GM23338 (cell line): ENCODE results near the gene SEMA3E. TPM values are rescaled to one million over a fixed set of nuclear protein-coding genes. Genes with fewer than 3 reads are reported as not detected.

Source experiments
- ATAC-seq: fragments of 200-7000 bp; cut with Tn5 transposase; 3 replicates; pipeline ENCODE4 v1.9.1; 2020
- DNase-seq: peaks from one replicate; pipeline ENCODE4 v3.0.0-alpha.2; 2015; ENCODE audit warnings: low spot score
- H2AFZ ChIP-seq: fragments of 200-600 bp; sonication (generic); 2 replicates; pipeline ENCODE4 v1.8.0; 2016; ENCODE audit warnings: antibody characterized with exemption, mild to moderate bottlenecking, moderate library complexity
- H3F3A ChIP-seq: fragments of 200-600 bp; sonication (generic); replicated peaks from 2 replicates; pipeline ENCODE4 v1.8.0; 2017; ENCODE audit warnings: antibody characterized with exemption, mixed run types, low read depth
- H3K27ac ChIP-seq: fragments of 200-600 bp; sonication (generic); 2 replicates; pipeline ENCODE4 v1.6.1; 2016; ENCODE audit warnings: low read depth
- H3K27me3 ChIP-seq: fragments of 200-600 bp; sonication (generic); 2 replicates; pipeline ENCODE4 v1.8.0; 2016; ENCODE audit warnings: mild to moderate bottlenecking, mixed run types, moderate library complexity; ENCODE audit not compliant: insufficient read depth
- H3K36me3 ChIP-seq: fragments of 200-600 bp; sonication (generic); 2 replicates; pipeline ENCODE4 v1.8.0; 2016; ENCODE audit warnings: mild to moderate bottlenecking; ENCODE audit not compliant: insufficient read depth
- H3K4me1 ChIP-seq: fragments of 200-600 bp; sonication (generic); 2 replicates; pipeline ENCODE4 v1.8.0; 2016; ENCODE audit warnings: mild to moderate bottlenecking, moderate library complexity; ENCODE audit not compliant: insufficient read depth
- H3K4me2 ChIP-seq: fragments of 200-600 bp; sonication (generic); 2 replicates; pipeline ENCODE4 v1.7.1; 2017; ENCODE audit warnings: mixed run types
- H3K4me3 ChIP-seq: fragments of 200-600 bp; sonication (generic); 2 replicates; pipeline ENCODE4 v1.6.1; 2016; ENCODE audit warnings: mixed run types
- H3K79me2 ChIP-seq: fragments of 200-600 bp; sonication (generic); replicated peaks from 2 replicates; pipeline ENCODE4 v1.8.0; 2017; ENCODE audit warnings: mild to moderate bottlenecking; ENCODE audit not compliant: insufficient read depth
- H3K9me2 ChIP-seq: fragments of 200-600 bp; sonication (generic); 2 replicates; pipeline ENCODE4 v1.8.0; 2017; ENCODE audit not compliant: insufficient read depth
- H4K20me1 ChIP-seq: fragments of 200-600 bp; sonication (generic); replicated peaks from 2 replicates; pipeline ENCODE4 v1.8.0; 2017; ENCODE audit warnings: mild to moderate bottlenecking; ENCODE audit not compliant: insufficient read depth
- H3K27ac Mint-ChIP-seq: 2 replicates; pipeline ENCODE4 v1.8.0; 2020; ENCODE audit warnings: inconsistent platforms, mild to moderate bottlenecking, moderate library complexity, mixed read lengths
- H3K27me3 Mint-ChIP-seq: 3 replicates; pipeline ENCODE4 v1.8.0; 2022; ENCODE audit warnings: low read depth, mild to moderate bottlenecking, moderate library complexity, mixed read lengths, inconsistent platforms; ENCODE audit not compliant: insufficient read depth, poor library complexity
- H3K36me3 Mint-ChIP-seq: 3 replicates; pipeline ENCODE4 v1.8.0; 2021; ENCODE audit warnings: low read depth, mild to moderate bottlenecking, inconsistent platforms, moderate library complexity, mixed read lengths
- H3K4me1 Mint-ChIP-seq: 3 replicates; pipeline ENCODE4 v1.8.0; 2020; ENCODE audit warnings: mild to moderate bottlenecking, inconsistent platforms, mixed read lengths
- H3K4me3 Mint-ChIP-seq: 3 replicates; pipeline ENCODE4 v1.8.0; 2021; ENCODE audit warnings: moderate library complexity, mild to moderate bottlenecking, inconsistent platforms, mixed read lengths
- H3K9me3 Mint-ChIP-seq: 3 replicates; pipeline ENCODE4 v1.8.0; 2020; ENCODE audit warnings: moderate library complexity, mild to moderate bottlenecking, inconsistent platforms, mixed read lengths
- CTCF ChIP-seq, 2 experiments: fragments of 200-600 bp in 1 of 2; sonication (generic) in 1 of 2; conservative IDR thresholded peaks; 2 replicates each; pipeline versions ENCODE4 v1.5.1 to v1.6.1; 2016 to 2017; ENCODE audit warnings: antibody characterized with exemption in 2 of 2, low read depth in 2 of 2, mild to moderate bottlenecking in 2 of 2, moderate library complexity in 1 of 2
- ETS1 ChIP-seq: IDR thresholded peaks from 2 replicates; pipeline ENCODE4 v1.6.1; 2016; ENCODE audit warnings: antibody characterized with exemption
- NANOG ChIP-seq: IDR thresholded peaks from 2 replicates; pipeline ENCODE4 v1.6.1; 2016; ENCODE audit warnings: antibody characterized with exemption, borderline replicate concordance
- REST ChIP-seq: IDR thresholded peaks from one replicate; pipeline ENCODE4 v1.6.1; 2018; ENCODE audit warnings: antibody characterized with exemption; ENCODE audit not compliant: unreplicated experiment
- STAT1 ChIP-seq: IDR thresholded peaks from one replicate; pipeline ENCODE4 v1.6.1; 2016; ENCODE audit warnings: antibody characterized with exemption; ENCODE audit not compliant: unreplicated experiment
- ZNF114 ChIP-seq: fragments of 250-450 bp; sonication (Bioruptor Pico); IDR thresholded peaks from 2 replicates; pipeline ENCODE4 v1.5.0; 2020; ENCODE audit warnings: mild to moderate bottlenecking, moderate library complexity
- ZNF331 ChIP-seq: fragments of 250-450 bp; sonication (Bioruptor Pico); IDR thresholded peaks from 2 replicates; pipeline ENCODE4 v1.5.0; 2020; ENCODE audit warnings: low read depth, mild to moderate bottlenecking, moderate library complexity
- ZNF462 ChIP-seq: fragments of 250-450 bp; sonication (Bioruptor Pico); IDR thresholded peaks from 2 replicates; pipeline ENCODE4 v1.5.0; 2020; ENCODE audit warnings: mild to moderate bottlenecking, moderate library complexity
- polyA plus RNA-seq: library from polyadenylated mRNA; unstranded; fragments of >200 nt; fragmentation: Nextera tagmentation; extraction: Ambion mirVana; gene quantifications from 2 replicates; pipeline ENCODE4 v1.2.1, GENCODE V29; 2016
- total RNA-seq: library from RNA; depleted of rRNA; stranded (reverse); fragments of >200 nt; shearing (Covaris generic); gene quantifications from 2 replicates; pipeline ENCODE4 v1.2.3, GENCODE V29; 2014

Gene SEMA3E
- total and polyA plus RNA-seq, 2 experiments from 2014 or later: 5.4 to 15.7 TPM

GRCh38 chr7:83693256-83693655 lies 44.3 kb upstream of the SEMA3E start:
- ATAC-seq (no peak), DNase-seq (peak; percentile 33)
- no peak for TF ChIP-seq CTCF (conservative IDR thresholded peaks at IDR 0.05; ENCODE audit: low read depth in 2 of 2)
- TF ChIP-seq ZNF462 (CRISPR knock-in tag): 0 out of 2 replicates have a peak, but pooled peaks have one; percentile 3
- no peak for TF ChIP-seq REST
- TF ChIP-seq ETS1: no peak
- no peak for TF ChIP-seq STAT1
- TF ChIP-seq NANOG: no peak
- no peak for TF ChIP-seq ZNF331
- no peak for TF ChIP-seq ZNF114 (CRISPR knock-in tag)
- H3K4me1 Mint-ChIP-seq: peaks cover 74% of the 10 kb centered on the region
- Histone ChIP-seq H3K27me3 (peaks cover 49% of the 10 kb centered on the region), H3K4me1 (peaks cover 60% of the 10 kb centered on the region), H3K4me2 (peak overlapping the region; percentile 48), H3F3A (no peaks in the 10 kb centered on the region), H2AFZ (no peak overlapping the region), H3K9me2 (no peaks in the 10 kb centered on the region), H3K79me2 (no peaks in the 10 kb centered on the region), H3K4me3 (0 out of 2 replicates have a peak overlapping the region, but pooled peaks have one; percentile 15), H3K27ac (no peak overlapping the region), H3K36me3 (no peaks in the 10 kb centered on the region), H4K20me1 (no peaks in the 10 kb centered on the region)
- peaks cover 5% of the 10 kb centered on the region; the same call in 2 of the 3 replicates for H3K36me3 Mint-ChIP-seq
- H3K9me3 Mint-ChIP-seq: no peaks in the 10 kb centered on the region
- peaks cover 45% of the 10 kb centered on the region for H3K27me3 Mint-ChIP-seq
- peak overlapping the region; percentile 11; the same call in 1 of the 3 replicates for H3K4me3 Mint-ChIP-seq
- no peak overlapping the region for H3K27ac Mint-ChIP-seq
